DOHH2 (cell line): ENCODE results near the gene DSTN.

ENCODE experiments used
- CTCF ChIP-seq: fragments of 200-600 bp; sonication (generic); IDR thresholded peaks from one replicate; pipeline ENCODE4 v1.5.1; 2014; ENCODE audit warnings: antibody characterized with exemption, mild to moderate bottlenecking, low read depth, low read length; ENCODE audit not compliant: poor library complexity, severe bottlenecking
- EZH2phosphoT487 ChIP-seq: fragments of 200-600 bp; sonication (generic); IDR thresholded peaks from 2 replicates; pipeline ENCODE4 v1.6.1; 2017; ENCODE audit warnings: borderline replicate concordance, mild to moderate bottlenecking, antibody characterized with exemption, low read length, moderate library complexity, mixed read lengths

- TF ChIP-seq CTCF: no peak
- no peak for TF ChIP-seq EZH2phosphoT487
These were observed 87.4 kb downstream of the DSTN start for GRCh38 chr20:17657079-17657825.
